DOHH2 (cell line): ENCODE measurements around the gene CAPZA1.

ENCODE experiments used
- H3F3A ChIP-seq: fragments of 200-600 bp; sonication (generic), shearing (Covaris generic); 2 replicates; pipeline ENCODE4 v1.6.0; 2016; ENCODE audit warnings: antibody characterized with exemption, mild to moderate bottlenecking; ENCODE audit not compliant: control insufficient read depth, insufficient read depth
- H3K27ac ChIP-seq: fragments of 200-600 bp; sonication (generic); 2 replicates; pipeline ENCODE4 v1.5.1; 2014; ENCODE audit warnings: low read depth, mild to moderate bottlenecking, low read length, moderate library complexity
- H3K27me3 ChIP-seq: fragments of 200-600 bp; sonication (generic); 2 replicates; pipeline ENCODE4 v1.6.1; 2014; ENCODE audit warnings: mild to moderate bottlenecking, low read length, mixed read lengths; ENCODE audit not compliant: control insufficient read depth
- H3K36me3 ChIP-seq: fragments of 200-600 bp; sonication (generic); 2 replicates; pipeline ENCODE4 v1.6.1; 2014; ENCODE audit warnings: mild to moderate bottlenecking, low read length, moderate library complexity, mixed read lengths; ENCODE audit not compliant: control insufficient read depth
- H3K4me1 ChIP-seq: fragments of 200-600 bp; sonication (generic); 2 replicates; pipeline ENCODE4 v1.6.1; 2014; ENCODE audit warnings: mild to moderate bottlenecking, low read length, mixed read lengths; ENCODE audit not compliant: control insufficient read depth
- H3K4me2 ChIP-seq: fragments of 200-600 bp; sonication (generic); 2 replicates; pipeline ENCODE4 v1.6.0; 2014; ENCODE audit warnings: mild to moderate bottlenecking, low read length, moderate library complexity
- H3K4me3 ChIP-seq: fragments of 200-600 bp; sonication (generic); 2 replicates; pipeline ENCODE4 v1.5.1; 2014; ENCODE audit warnings: mild to moderate bottlenecking, low read length, mixed read lengths
- H3K79me2 ChIP-seq: fragments of 200-600 bp; sonication (generic); 2 replicates; pipeline ENCODE4 v1.6.1; 2014; ENCODE audit warnings: mild to moderate bottlenecking, low read length, mixed read lengths; ENCODE audit not compliant: control insufficient read depth
- H3K9me2 ChIP-seq: fragments of 200-600 bp; sonication (generic); replicated peaks from 2 replicates; pipeline ENCODE4 v1.6.1; 2014; ENCODE audit warnings: mild to moderate bottlenecking, low read length, mixed read lengths; ENCODE audit not compliant: control insufficient read depth
- H3K9me3 ChIP-seq: fragments of 200-600 bp; sonication (generic); 2 replicates; pipeline ENCODE4 v1.6.1; 2014; ENCODE audit warnings: antibody characterized with exemption, low read length, mixed read lengths; ENCODE audit not compliant: control insufficient read depth, insufficient read depth
- H4K20me1 ChIP-seq: fragments of 200-600 bp; sonication (generic); 2 replicates; pipeline ENCODE4 v1.6.0; 2014; ENCODE audit warnings: low read depth, mild to moderate bottlenecking, antibody characterized with exemption, low read length, moderate library complexity; ENCODE audit not compliant: control insufficient read depth, insufficient read depth
- CTCF ChIP-seq: fragments of 200-600 bp; sonication (generic); IDR thresholded peaks from one replicate; pipeline ENCODE4 v1.5.1; 2014; ENCODE audit warnings: antibody characterized with exemption, mild to moderate bottlenecking, low read depth, low read length; ENCODE audit not compliant: poor library complexity, severe bottlenecking
- EZH2phosphoT487 ChIP-seq: fragments of 200-600 bp; sonication (generic); IDR thresholded peaks from 2 replicates; pipeline ENCODE4 v1.6.1; 2017; ENCODE audit warnings: borderline replicate concordance, mild to moderate bottlenecking, antibody characterized with exemption, low read length, moderate library complexity, mixed read lengths

Gene CAPZA1

GRCh38 chr1:112633628-112634027 lies 14.0 kb downstream of the CAPZA1 start:
- H3K4me3 ChIP-seq, result peak overlapping the region; percentile 26; the same call in 1 of the 2 replicates
- peaks cover 16% of the 10 kb centered on the region for H3F3A ChIP-seq
- H3K4me2 ChIP-seq, result peak overlapping the region; percentile 44
- H3K79me2 ChIP-seq, result peaks cover 100% of the 10 kb centered on the region
- peaks cover 68% of the 10 kb centered on the region for H3K4me1 ChIP-seq
- peak overlapping the region; percentile 19; the same call in 1 of the 2 replicates for H3K27ac ChIP-seq
- H3K9me2 ChIP-seq, result no peaks in the 10 kb centered on the region
- peaks cover 45% of the 10 kb centered on the region for H4K20me1 ChIP-seq
- TF ChIP-seq EZH2phosphoT487 (no peak), CTCF (no peak)
- H3K27me3 ChIP-seq, result no peaks in the 10 kb centered on the region
- no peaks in the 10 kb centered on the region for H3K9me3 ChIP-seq
- peaks cover 74% of the 10 kb centered on the region for H3K36me3 ChIP-seq

GRCh38 chr1:112634367-112634766 lies 14.7 kb downstream of the CAPZA1 start:
- peak overlapping the region; percentile 44 for H3K4me2 ChIP-seq

GRCh38 chr1:112636056-112636455 lies 16.4 kb downstream of the CAPZA1 start:
- Histone ChIP-seq H3K27ac (no peak overlapping the region), H3K79me2 (peaks cover 90% of the 10 kb centered on the region), H3K9me3 (no peaks in the 10 kb centered on the region), H4K20me1 (peaks cover 51% of the 10 kb centered on the region), H3K36me3 (peaks cover 59% of the 10 kb centered on the region), H3K4me2 (no peak overlapping the region), H3K27me3 (no peaks in the 10 kb centered on the region), H3K4me3 (no peak overlapping the region), H3K4me1 (peaks cover 58% of the 10 kb centered on the region), H3K9me2 (no peaks in the 10 kb centered on the region), H3F3A (peaks cover 19% of the 10 kb centered on the region)
- TF ChIP-seq EZH2phosphoT487 (no peak), CTCF (no peak)

More at GRCh38 chr1:112634367-112634766, 14.7 kb downstream of the CAPZA1 start:
- peaks cover 49% of the 10 kb centered on the region for H4K20me1 ChIP-seq
- H3K79me2 ChIP-seq, result peaks cover 100% of the 10 kb centered on the region
- no peaks in the 10 kb centered on the region for H3K9me2 ChIP-seq
- peaks cover 71% of the 10 kb centered on the region for H3K36me3 ChIP-seq
- no peaks in the 10 kb centered on the region for H3K27me3 ChIP-seq
- no peaks in the 10 kb centered on the region for H3K9me3 ChIP-seq
- no peak overlapping the region for H3K4me3 ChIP-seq
- peaks cover 60% of the 10 kb centered on the region for H3K4me1 ChIP-seq
- peaks cover 18% of the 10 kb centered on the region for H3F3A ChIP-seq
- no peak overlapping the region; the same call in 1 of the 2 replicates for H3K27ac ChIP-seq
- no peak for TF ChIP-seq EZH2phosphoT487
- TF ChIP-seq CTCF, result no peak
